NT2/D1 (cell line): ENCODE measurements around the gene DLL1.

Experiments used
- DNase-seq: peaks from one replicate; pipeline ENCODE4 v3.0.0-alpha.2; 2011; ENCODE audit warnings: low read depth, low spot score
- H3K27me3 ChIP-seq: 2 replicates; pipeline ENCODE4 v1.6.0; 2011; ENCODE audit warnings: mild to moderate bottlenecking; ENCODE audit not compliant: insufficient read length, insufficient read depth
- H3K36me3 ChIP-seq: 2 replicates; pipeline ENCODE4 v1.6.1; 2011; ENCODE audit warnings: mild to moderate bottlenecking, low read length, mixed read lengths; ENCODE audit not compliant: insufficient read depth, insufficient read length
- H3K4me1 ChIP-seq: 2 replicates; pipeline ENCODE4 v1.5.1; 2011; ENCODE audit not compliant: insufficient read depth, insufficient read length
- H3K4me3 ChIP-seq: 2 replicates; pipeline ENCODE4 v1.5.1; 2011; ENCODE audit warnings: low read depth; ENCODE audit not compliant: insufficient read length
- H3K9ac ChIP-seq: 2 replicates; pipeline ENCODE4 v1.6.0; 2011; ENCODE audit warnings: low read depth; ENCODE audit not compliant: insufficient read length
- H3K9me3 ChIP-seq: 2 replicates; pipeline ENCODE4 v1.5.1; 2011; ENCODE audit warnings: mild to moderate bottlenecking, low read length; ENCODE audit not compliant: insufficient read depth
- SUZ12 ChIP-seq: IDR thresholded peaks from 2 replicates; pipeline ENCODE4 v1.6.1; 2011; ENCODE audit not compliant: insufficient read length, insufficient read depth; ENCODE audit errors: extremely low read depth
- YY1 ChIP-seq: IDR thresholded peaks from 2 replicates; pipeline ENCODE4 v1.6.1; 2011; ENCODE audit not compliant: insufficient read length, insufficient read depth
- ZNF274 ChIP-seq: IDR thresholded peaks from 2 replicates; pipeline ENCODE4 v1.6.1; 2011; ENCODE audit warnings: mild to moderate bottlenecking, low read depth, low read length

The DLL1 gene

GRCh38 chr6:170279977-170280688 is 10.7 kb downstream of the DLL1 start:
- H3K4me1 ChIP-seq: no peaks in the 10 kb centered on the region
- H3K9me3 ChIP-seq: no peaks in the 10 kb centered on the region
- H3K36me3 ChIP-seq: peaks cover 1% of the 10 kb centered on the region
- no peaks in the 10 kb centered on the region for H3K27me3 ChIP-seq
- H3K4me3 ChIP-seq: no peak overlapping the region
- TF ChIP-seq YY1: no peak
- no peak for TF ChIP-seq SUZ12
- no peak for TF ChIP-seq ZNF274
- no peak for DNase-seq
- H3K9ac ChIP-seq: no peak overlapping the region

GRCh38 chr6:170279426-170279825 is 11.5 kb downstream of the DLL1 start:
- no peaks in the 10 kb centered on the region for H3K9me3 ChIP-seq
- no peaks in the 10 kb centered on the region for H3K27me3 ChIP-seq
- no peaks in the 10 kb centered on the region for H3K4me1 ChIP-seq
- no peak for DNase-seq
- TF ChIP-seq ZNF274 (no peak), SUZ12 (no peak), YY1 (no peak)
- no peaks in the 10 kb centered on the region for H3K36me3 ChIP-seq
- no peak overlapping the region for H3K4me3 ChIP-seq
- H3K9ac ChIP-seq: no peak overlapping the region

GRCh38 chr6:170278743-170279094 is 12.2 kb downstream of the DLL1 start:
- Histone ChIP-seq H3K27me3 (no peaks in the 10 kb centered on the region), H3K36me3 (no peaks in the 10 kb centered on the region), H3K4me1 (no peaks in the 10 kb centered on the region), H3K4me3 (no peak overlapping the region), H3K9me3 (no peaks in the 10 kb centered on the region), H3K9ac (no peak overlapping the region)
- TF ChIP-seq YY1: no peak
- no peak for TF ChIP-seq SUZ12
- TF ChIP-seq ZNF274: no peak
- DNase-seq: no peak

- TF ChIP-seq YY1 (no peak), ZNF274 (no peak), SUZ12 (no peak)
- no peak for DNase-seq
- H3K36me3 ChIP-seq: no peaks in the 10 kb centered on the region
Measured at GRCh38 chr6:170277893-170278742, 12.8 kb downstream of the DLL1 start.

GRCh38 chr6:170276369-170277057 is 14.4 kb downstream of the DLL1 start:
- no peak for DNase-seq
- Histone ChIP-seq H3K36me3 (no peaks in the 10 kb centered on the region), H3K9me3 (no peaks in the 10 kb centered on the region), H3K4me3 (no peak overlapping the region), H3K27me3 (no peaks in the 10 kb centered on the region), H3K9ac (no peak overlapping the region), H3K4me1 (no peaks in the 10 kb centered on the region)
- TF ChIP-seq ZNF274: no peak
- no peak for TF ChIP-seq YY1
- no peak for TF ChIP-seq SUZ12

More at GRCh38 chr6:170277893-170278742, 12.8 kb downstream of the DLL1 start:
- Histone ChIP-seq H3K4me1 (no peaks in the 10 kb centered on the region), H3K4me3 (no peak overlapping the region), H3K9ac (no peak overlapping the region), H3K27me3 (no peaks in the 10 kb centered on the region), H3K9me3 (no peaks in the 10 kb centered on the region)

- Histone ChIP-seq H3K4me3 (no peak overlapping the region), H3K9me3 (no peaks in the 10 kb centered on the region), H3K27me3 (no peaks in the 10 kb centered on the region), H3K9ac (no peak overlapping the region), H3K4me1 (no peaks in the 10 kb centered on the region), H3K36me3 (no peaks in the 10 kb centered on the region)
- no peak for TF ChIP-seq YY1
- TF ChIP-seq SUZ12: no peak
- no peak for TF ChIP-seq ZNF274
- DNase-seq: no peak
Measured at GRCh38 chr6:170274713-170275560, 15.9 kb downstream of the DLL1 start.
